HepG2 (cell line): ENCODE data around the gene CAMKV. TPM values are rescaled to one million over a fixed set of nuclear protein-coding genes. Genes with fewer than 3 reads are reported as not detected.

ENCODE experiments used
- ATF2 ChIP-seq: sonication (generic); formaldehyde crosslinking; IDR thresholded peaks from 2 replicates; pipeline ENCODE4 v1.4.0; 2020; ENCODE audit warnings: missing genetic modification reagents
- CBFB ChIP-seq: sonication (generic); formaldehyde crosslinking; IDR thresholded peaks from 2 replicates; pipeline ENCODE4 v1.4.0; 2020; ENCODE audit warnings: missing genetic modification reagents
- CC2D1A ChIP-seq: sonication (generic); formaldehyde crosslinking; IDR thresholded peaks from 2 replicates; pipeline ENCODE4 v1.8.1; 2023; ENCODE audit warnings: mild to moderate bottlenecking, missing genetic modification reagents
- ELF1 ChIP-seq: sonication (generic); formaldehyde crosslinking; IDR thresholded peaks from 2 replicates; pipeline ENCODE4 v1.4.0; 2020; ENCODE audit warnings: missing genetic modification reagents
- FOSL2 ChIP-seq: sonication (generic); formaldehyde crosslinking; IDR thresholded peaks from 2 replicates; pipeline ENCODE4 v1.4.0; 2020; ENCODE audit warnings: missing genetic modification reagents
- GATA4 ChIP-seq: sonication (generic); IDR thresholded peaks from 2 replicates; pipeline ENCODE4 v1.6.1; 2016; ENCODE audit warnings: antibody characterized with exemption, low read depth, borderline replicate concordance
- IKZF4 ChIP-seq: sonication (generic); formaldehyde crosslinking; IDR thresholded peaks from 2 replicates; pipeline ENCODE4 v1.5.1; 2020; ENCODE audit warnings: borderline replicate concordance, mild to moderate bottlenecking, low read depth, missing genetic modification reagents; ENCODE audit errors: not compliant biosample characterization
- IRF2 ChIP-seq: IDR thresholded peaks from 2 replicates; pipeline ENCODE4 v1.6.1; 2018; ENCODE audit warnings: missing genetic modification reagents, missing compliant biosample characterization
- ISX ChIP-seq: sonication (generic); formaldehyde crosslinking; conservative IDR thresholded peaks from 2 replicates; pipeline ENCODE4 v1.5.0; 2020; ENCODE audit warnings: missing genetic modification reagents
- KDM5B ChIP-seq: sonication (generic); formaldehyde crosslinking; IDR thresholded peaks from 2 replicates; pipeline ENCODE4 v1.4.0; 2020; ENCODE audit warnings: missing genetic modification reagents, mild to moderate bottlenecking, borderline replicate concordance
- KLF12 ChIP-seq: sonication (generic); formaldehyde crosslinking; IDR thresholded peaks from 2 replicates; pipeline ENCODE4 v1.4.0; 2020; ENCODE audit warnings: missing genetic modification reagents, borderline replicate concordance
- KLF13 ChIP-seq: sonication (generic); formaldehyde crosslinking; IDR thresholded peaks from 2 replicates; pipeline ENCODE4 v1.4.0; 2020; ENCODE audit warnings: mild to moderate bottlenecking, missing genetic modification reagents
- KLF16 ChIP-seq, 2 experiments: sonication (generic) in 1 of 2; formaldehyde crosslinking in 1 of 2; IDR thresholded peaks; 2 replicates each; pipeline versions ENCODE4 v1.6.1 to v1.8.0; 2016 to 2023; ENCODE audit warnings: missing genetic modification reagents in 2 of 2, missing compliant biosample characterization in 1 of 2
- MBNL3 ChIP-seq: fragments of 250-450 bp; sonication (Bioruptor Pico); conservative IDR thresholded peaks from 2 replicates; pipeline ENCODE4 v1.8.0; 2022; ENCODE audit warnings: mild to moderate bottlenecking, inconsistent platforms
- MTA3 ChIP-seq: sonication (generic); formaldehyde crosslinking; IDR thresholded peaks from 2 replicates; pipeline ENCODE4 v1.4.0; 2020; ENCODE audit warnings: missing genetic modification reagents
- PTBP1 ChIP-seq: fragments of 200-400 bp; formaldehyde crosslinking; IDR thresholded peaks from 2 replicates; pipeline ENCODE4 v1.6.1; 2018; ENCODE audit warnings: low read length, low read depth; ENCODE audit not compliant: poor library complexity, severe bottlenecking
- SKIL ChIP-seq: sonication (generic); formaldehyde crosslinking; IDR thresholded peaks from 2 replicates; pipeline ENCODE4 v1.8.0; 2022; ENCODE audit warnings: missing genetic modification reagents, mild to moderate bottlenecking, moderate library complexity, borderline replicate concordance
- SMAD9 ChIP-seq: sonication (generic); formaldehyde crosslinking; IDR thresholded peaks from 2 replicates; pipeline ENCODE4 v1.5.1; 2020; ENCODE audit warnings: mild to moderate bottlenecking, missing genetic modification reagents
- SMARCE1 ChIP-seq: fragments of 450-650 bp; IDR thresholded peaks from 2 replicates; pipeline ENCODE4 v1.6.1; 2017; ENCODE audit warnings: borderline replicate concordance
- SYNCRIP ChIP-seq: fragments of 200-400 bp; formaldehyde crosslinking; IDR thresholded peaks from 2 replicates; pipeline ENCODE4 v1.6.1; 2018; ENCODE audit warnings: mild to moderate bottlenecking, low read depth, low read length; ENCODE audit not compliant: insufficient read depth
- ZFP1 ChIP-seq: IDR thresholded peaks from 2 replicates; pipeline ENCODE4 v1.6.1; 2016
- ZNF101 ChIP-seq: sonication (generic); formaldehyde crosslinking; IDR thresholded peaks from 2 replicates; pipeline ENCODE4 v1.4.0; 2020; ENCODE audit warnings: mild to moderate bottlenecking, low read depth, missing genetic modification reagents, borderline replicate concordance
- ZNF256 ChIP-seq: sonication (generic); formaldehyde crosslinking; conservative IDR thresholded peaks from 2 replicates; pipeline ENCODE4 v1.4.0; 2020; ENCODE audit warnings: missing genetic modification reagents
- ZNF296 ChIP-seq: sonication (generic); formaldehyde crosslinking; conservative IDR thresholded peaks from 2 replicates; pipeline ENCODE4 v1.5.0; 2020; ENCODE audit warnings: mild to moderate bottlenecking, missing genetic modification reagents
- ZNF468 ChIP-seq: sonication (generic); formaldehyde crosslinking; IDR thresholded peaks from 2 replicates; pipeline ENCODE4 v1.8.0; 2022; ENCODE audit warnings: mild to moderate bottlenecking, moderate library complexity, missing genetic modification reagents
- ZNF605 ChIP-seq: sonication (generic); formaldehyde crosslinking; IDR thresholded peaks from 2 replicates; pipeline ENCODE4 v1.8.0; 2022; ENCODE audit warnings: mild to moderate bottlenecking, missing genetic modification reagents
- ZNF703 ChIP-seq: sonication (generic); formaldehyde crosslinking; IDR thresholded peaks from 2 replicates; pipeline ENCODE4 v1.5.1; 2020; ENCODE audit warnings: missing genetic modification reagents, mild to moderate bottlenecking, moderate library complexity, borderline replicate concordance
- ZNF841 ChIP-seq: sonication (generic); formaldehyde crosslinking; IDR thresholded peaks from 2 replicates; pipeline ENCODE4 v1.8.1; 2023; ENCODE audit warnings: missing genetic modification reagents, borderline replicate concordance
- ZNF879 ChIP-seq: sonication (generic); formaldehyde crosslinking; IDR thresholded peaks from 2 replicates; pipeline ENCODE4 v1.8.1; 2023; ENCODE audit warnings: missing genetic modification reagents
- ZNF891 ChIP-seq: sonication (generic); formaldehyde crosslinking; IDR thresholded peaks from 2 replicates; pipeline ENCODE4 v1.5.0; 2020; ENCODE audit warnings: mild to moderate bottlenecking, missing genetic modification reagents
- ZSCAN25 ChIP-seq: sonication (generic); formaldehyde crosslinking; IDR thresholded peaks from 2 replicates; pipeline ENCODE4 v1.8.0; 2022; ENCODE audit warnings: mild to moderate bottlenecking, missing genetic modification reagents
- polyA plus RNA-seq, 8 experiments: library from polyadenylated mRNA; depleted of rRNA in 3 of 8; stranded (reverse) in 7 of 8; unstranded in 1 of 8; fragments of >200 nt; fragmentation: Illumina TruSeq in 4 of 8; extraction: Trizol in 4 of 8; gene quantifications; 2 replicates each; pipeline versions ENCODE4 v1.2.1 to v1.2.3, GENCODE V29; 2011 to 2016; ENCODE audit warnings: low read depth in 4 of 8, missing spikeins in 1 of 8, mixed read lengths in 1 of 8; ENCODE audit not compliant: insufficient read depth in 1 of 8
- total RNA-seq, 5 experiments: library from RNA; depleted of rRNA; stranded (reverse); fragments of >200 nt; fragmentation: Illumina TruSeq; extraction: Trizol; gene quantifications; 2 replicates each; pipeline ENCODE4 v1.2.3, GENCODE V29; 2016; ENCODE audit warnings: low read depth in 1 of 5

CAMKV gene
- total and polyA plus RNA-seq, 2 of the 13 experiments (the other 11 are each of a cell fraction or from before 2014, with no cell fraction given): 0.13 to 0.15 TPM

GRCh38 chr3:49873623-49874022 is 3.9 kb upstream of the CAMKV start (continued):
- TF ChIP-seq ZNF879 (CRISPR knock-in tag): no peak
- no peak for TF ChIP-seq IKZF4 (CRISPR knock-in tag)
- TF ChIP-seq ISX (CRISPR knock-in tag): no peak
- no peak for TF ChIP-seq KLF16 (CRISPR knock-in tag; IDR thresholded peaks at IDR 0.05)
- peak; percentile 19; the same call in 1 of the 2 replicates for TF ChIP-seq ATF2 (CRISPR knock-in tag)
- no peak for TF ChIP-seq SYNCRIP
- no peak for TF ChIP-seq ZNF891 (CRISPR knock-in tag)
- TF ChIP-seq ZNF468 (CRISPR knock-in tag): no peak
- no peak for TF ChIP-seq MTA3
- peak; percentile 62; the same call in 1 of the 2 replicates for TF ChIP-seq ZNF605 (CRISPR knock-in tag)
- TF ChIP-seq SMAD9: no peak
- no peak for TF ChIP-seq PTBP1
- TF ChIP-seq MBNL3: no peak
- TF ChIP-seq ZNF101 (CRISPR knock-in tag): no peak
- TF ChIP-seq ZSCAN25 (CRISPR knock-in tag): no peak
- no peak; the same call in 1 of the 2 replicates for TF ChIP-seq ZNF296 (CRISPR knock-in tag)
- TF ChIP-seq CBFB (CRISPR knock-in tag): 0 out of 2 replicates have a peak, but pooled peaks have one; percentile 29
- no peak for TF ChIP-seq KLF12 (CRISPR knock-in tag)
- no peak for TF ChIP-seq ZNF256
- no peak for TF ChIP-seq KLF13
- TF ChIP-seq GATA4: no peak
- TF ChIP-seq FOSL2 (CRISPR knock-in tag): no peak
- no peak for TF ChIP-seq CC2D1A
- TF ChIP-seq ELF1 (CRISPR knock-in tag): no peak
- TF ChIP-seq ZFP1 (CRISPR knock-in tag): no peak
- TF ChIP-seq ZNF703 (CRISPR knock-in tag): no peak
- no peak for TF ChIP-seq SMARCE1
- no peak for TF ChIP-seq ZNF841
- no peak for TF ChIP-seq SKIL (CRISPR knock-in tag)
- TF ChIP-seq IRF2: peak; percentile 44; the same call in 1 of the 2 replicates
- TF ChIP-seq KDM5B (CRISPR knock-in tag): peak; percentile 66; the same call in 1 of the 2 replicates
